GM19239 (cell line): Measurements from ENCODE around the gene OSBPL2.

ENCODE experiments used
- DNase-seq: peaks from one replicate; pipeline ENCODE4 v3.0.0; 2011; ENCODE audit warnings: low spot score; ENCODE audit not compliant: insufficient read length
- FAIRE-seq: peaks from 2 replicates; lab custom pipeline; 2011; peaks lifted over from hg19 to GRCh38; lab: Jason Lieb, UNC

The OSBPL2 gene

GRCh38 chr20:62274332-62274950 is 36.1 kb downstream of the OSBPL2 start:
- no peak for FAIRE-seq

GRCh38 chr20:62275219-62275618 is 36.9 kb downstream of the OSBPL2 start:
- FAIRE-seq (no peak), DNase-seq (no peak)

More at GRCh38 chr20:62274332-62274950, 36.1 kb downstream of the OSBPL2 start:
- DNase-seq: no peak

GRCh38 chr20:62276439-62276838 is 38.1 kb downstream of the OSBPL2 start:
- DNase-seq (no peak), FAIRE-seq (no peak)

GRCh38 chr20:62277253-62277652 is 38.9 kb downstream of the OSBPL2 start:
- no peak for FAIRE-seq
- DNase-seq: no peak

GRCh38 chr20:62280303-62280702 is 42.0 kb downstream of the OSBPL2 start:
- DNase-seq (no peak), FAIRE-seq (no peak)

DNA sequence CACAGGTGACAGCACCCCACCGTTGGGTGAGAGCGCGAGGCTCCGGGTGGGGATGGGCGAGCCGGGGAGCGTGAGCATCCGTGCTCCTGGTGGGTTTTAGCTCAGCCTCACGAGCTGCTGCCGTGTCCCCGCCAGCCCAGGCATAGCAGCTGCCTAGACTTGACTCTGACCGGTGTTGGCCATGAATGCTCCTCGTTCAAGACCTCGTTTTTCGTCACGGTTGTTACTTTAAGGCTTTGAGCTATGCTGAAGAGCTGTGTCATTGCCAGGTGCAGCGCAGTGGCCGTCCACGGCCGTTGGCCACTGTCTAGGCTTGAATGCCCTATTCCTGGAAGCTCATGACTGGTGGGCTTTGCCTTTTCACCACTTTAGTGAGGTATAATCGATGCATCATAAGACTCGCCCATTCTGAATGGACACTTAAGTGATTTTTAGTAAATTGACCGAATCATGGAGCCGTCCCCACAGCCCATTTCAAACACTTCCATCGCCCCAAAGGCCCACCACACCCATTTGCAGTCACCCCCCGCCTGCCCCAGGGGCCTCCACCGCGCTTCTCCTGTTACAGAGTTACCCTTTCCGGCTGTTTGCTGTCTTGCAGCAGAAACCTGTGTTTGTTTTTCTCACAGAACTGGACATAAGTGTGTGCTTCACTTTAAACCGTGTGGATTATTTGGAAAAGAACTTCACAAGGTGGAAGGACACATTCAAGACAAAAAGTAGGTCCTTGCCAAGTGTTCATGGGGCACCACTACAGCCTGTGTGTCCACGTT is 43.0 kb downstream of the OSBPL2 start:
- FAIRE-seq (no peak), DNase-seq (no peak)

GRCh38 chr20:62282103-62282502 is 43.8 kb downstream of the OSBPL2 start:
- FAIRE-seq (no peak), DNase-seq (no peak)

- FAIRE-seq (no peak), DNase-seq (no peak)
Measured at GRCh38 chr20:62282877-62283503, 44.7 kb downstream of the OSBPL2 start.

GRCh38 chr20:62284448-62284847 is 46.1 kb downstream of the OSBPL2 start:
- FAIRE-seq (no peak), DNase-seq (no peak)

DNA sequence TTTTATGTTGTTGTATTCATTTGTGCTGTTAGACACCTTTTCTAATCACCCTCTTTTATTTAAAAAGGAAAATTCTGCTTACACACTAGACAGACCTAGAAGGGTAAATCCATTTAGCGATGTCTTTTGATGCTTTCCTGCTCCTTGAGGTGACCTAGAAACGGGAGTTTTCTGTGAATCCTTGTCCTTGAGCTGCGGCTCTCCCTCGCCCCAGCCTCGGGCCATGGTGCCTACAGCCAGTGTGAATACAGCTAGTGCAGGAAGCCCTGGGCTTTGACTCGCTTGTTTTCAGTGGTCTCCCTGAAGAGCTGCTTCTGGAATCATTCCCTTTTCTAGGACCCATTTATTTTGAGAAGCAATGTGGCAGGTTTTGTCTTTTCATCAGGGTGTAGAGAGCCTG is 46.8 kb downstream of the OSBPL2 start:
- DNase-seq: no peak
- no peak for FAIRE-seq

DNA sequence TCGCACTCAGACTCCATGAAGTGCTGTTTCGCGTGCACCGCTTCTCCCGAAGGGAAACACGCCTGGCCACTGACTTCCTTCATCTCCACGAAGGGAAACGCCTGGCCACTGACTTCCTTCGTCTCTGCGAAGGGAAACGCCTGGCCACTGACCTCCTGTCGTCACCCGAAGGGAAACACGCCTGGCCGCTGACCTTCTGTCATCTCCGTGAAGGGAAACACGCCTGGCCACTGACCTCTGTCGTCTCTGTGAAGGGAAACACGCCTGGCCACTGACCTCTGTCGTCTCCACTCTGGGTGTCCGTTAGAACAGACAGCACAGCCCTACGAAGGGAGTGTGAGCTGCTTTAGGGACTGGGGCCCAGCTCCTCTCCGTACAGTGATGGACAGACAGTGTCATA is 47.4 kb downstream of the OSBPL2 start:
- DNase-seq (no peak), FAIRE-seq (no peak)

- DNase-seq (no peak), FAIRE-seq (no peak)
Measured at GRCh38 chr20:62286493-62287064, 48.3 kb downstream of the OSBPL2 start.

DNA sequence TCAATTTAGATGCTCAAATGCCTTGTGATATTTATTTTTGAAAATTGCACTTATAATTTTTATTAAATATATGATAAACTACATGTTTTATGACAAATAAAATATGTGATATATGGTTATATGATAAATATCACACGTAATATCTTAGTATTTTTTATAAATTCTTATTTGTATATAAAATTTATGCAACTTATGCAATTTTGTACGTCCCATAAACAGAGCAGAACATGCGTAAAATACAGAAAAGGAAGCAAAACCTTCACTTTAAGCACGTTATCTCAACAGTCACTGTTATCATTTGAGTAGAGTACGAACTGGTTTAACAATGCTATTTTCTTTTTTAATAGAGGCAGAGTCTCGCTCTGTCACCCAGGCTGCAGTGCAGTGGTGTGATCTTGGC is 48.8 kb downstream of the OSBPL2 start:
- no peak for FAIRE-seq
- no peak for DNase-seq

DNA sequence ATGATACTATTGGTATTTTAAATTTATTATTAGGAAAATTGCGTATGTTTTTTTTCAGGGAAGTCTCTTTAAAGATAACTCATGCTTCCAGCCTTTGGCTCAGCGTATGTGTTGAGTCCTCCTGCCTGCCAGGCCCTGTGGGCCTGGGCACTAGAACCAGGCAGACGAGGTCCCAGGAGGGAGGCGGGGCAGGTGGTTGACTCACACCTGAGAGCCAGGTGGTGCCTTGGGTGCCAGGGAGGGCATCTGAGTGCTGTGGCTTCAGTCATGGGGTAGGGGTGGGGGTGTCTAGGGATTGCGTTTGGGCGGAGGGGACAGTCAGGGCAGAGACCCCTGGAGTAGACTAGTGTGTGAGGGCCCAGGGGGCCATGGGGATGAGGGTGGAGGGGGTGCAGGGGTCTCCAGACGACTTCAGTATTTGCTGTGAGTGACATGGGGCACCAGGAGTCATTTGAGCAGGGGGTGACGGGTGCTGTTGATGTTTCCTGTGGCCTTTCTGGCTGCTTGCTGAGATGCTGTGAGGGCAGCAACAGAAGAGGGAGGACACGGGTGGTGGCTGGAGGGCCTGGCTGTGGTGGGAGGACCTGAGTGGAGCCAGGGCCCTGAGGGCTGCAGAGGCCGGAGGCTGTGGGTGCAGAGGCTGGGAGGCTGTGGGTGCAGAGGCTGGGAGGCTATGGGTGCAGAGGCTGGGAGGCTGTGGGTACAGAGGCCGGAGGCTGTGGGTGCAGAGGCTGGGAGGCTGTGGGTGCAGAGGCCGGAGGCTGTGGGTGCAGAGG is 49.6 kb downstream of the OSBPL2 start:
- FAIRE-seq (no peak), DNase-seq (no peak)

DNA sequence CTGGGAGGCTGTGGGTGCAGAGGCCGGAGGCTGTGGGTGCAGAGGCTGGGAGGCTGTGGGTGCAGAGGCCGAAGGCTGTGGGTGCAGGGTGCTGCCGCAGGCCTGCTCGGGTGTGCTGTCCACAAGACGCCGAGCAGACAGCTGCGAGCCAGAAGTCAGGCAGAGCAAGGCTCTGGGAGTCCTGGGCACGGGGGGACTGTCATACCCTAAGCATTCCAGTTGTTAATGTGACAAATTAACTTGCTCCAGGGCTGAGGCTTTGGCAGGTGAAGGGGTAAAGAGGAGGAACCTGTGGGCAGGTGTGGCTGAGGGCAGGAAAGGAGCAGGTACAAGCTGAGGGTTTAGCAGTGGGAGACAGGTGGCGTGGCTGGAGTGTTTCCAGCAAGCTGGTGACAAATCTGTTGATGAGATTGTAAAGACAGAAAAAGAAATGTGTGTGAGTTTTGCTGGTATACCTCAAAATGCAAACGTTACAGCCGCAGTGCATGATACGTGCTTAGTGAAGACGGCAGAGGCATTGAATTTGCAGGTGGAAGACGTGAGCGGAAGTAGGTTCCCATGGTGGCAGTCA is 50.3 kb downstream of the OSBPL2 start:
- no peak for FAIRE-seq
- DNase-seq: no peak

GRCh38 chr20:62289131-62289530 is 50.8 kb downstream of the OSBPL2 start:
- FAIRE-seq: no peak

DNA sequence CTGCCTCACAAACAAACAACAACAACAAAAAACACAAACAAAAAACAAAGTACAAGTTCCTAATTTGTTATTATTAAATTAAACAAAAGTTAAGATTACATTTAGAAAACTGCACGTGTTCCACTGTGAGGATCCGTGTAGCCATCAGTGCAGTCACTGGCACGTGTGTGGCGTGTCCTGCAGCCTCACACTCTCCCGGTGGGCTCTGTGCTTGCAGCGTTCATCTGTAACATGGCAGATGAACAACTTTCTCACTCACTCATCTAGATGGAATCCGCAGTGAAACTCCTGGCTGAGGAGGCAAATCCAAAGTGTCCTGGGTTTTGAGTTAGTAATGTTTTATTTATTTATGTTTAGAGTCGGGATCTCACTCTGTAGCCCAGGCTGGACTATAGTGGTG is 51.6 kb downstream of the OSBPL2 start:
- DNase-seq (no peak), FAIRE-seq (no peak)

More at GRCh38 chr20:62289131-62289530, 50.8 kb downstream of the OSBPL2 start:
- DNase-seq: no peak

GRCh38 chr20:62291251-62292066 is 53.1 kb downstream of the OSBPL2 start:
- FAIRE-seq (no peak), DNase-seq (no peak)

GRCh38 chr20:62292108-62292507 is 53.8 kb downstream of the OSBPL2 start:
- DNase-seq (no peak), FAIRE-seq (no peak)
